K562 (cell line): Measurements from ENCODE around the gene PRRG1. TPM values are rescaled to one million over a fixed set of nuclear protein-coding genes. Genes with fewer than 3 reads are reported as not detected.

ENCODE experiments used
- ATAC-seq: fragments of 200-7000 bp; cut with Tn5 transposase; 3 replicates; pipeline ENCODE4 v1.9.1; 2020; ENCODE audit warnings: moderate library complexity
- BruUV-seq: library from RNA; stranded (reverse); fragments of 400-500 nt; replicated peaks from 2 replicates; lab custom pipeline; 2021; lab: Mats Ljungman, UMichigan
- CTCF ChIA-PET: fragments of 300-600 bp; formaldehyde crosslinking; extraction: SDS; loops from one replicate; lab custom pipeline; 2021; ENCODE audit warnings: low intra/inter-chr PET ratio; lab: Yijun Ruan, JAX
- POLR2A ChIA-PET: fragments of 300-600, 350-650 bp; sonication (Branson Sonifier 250); formaldehyde crosslinking; extraction: SDS; loops from one replicate; lab custom pipeline; 2021; ENCODE audit warnings: antibody characterized with exemption, inconsistent platforms; lab: Yijun Ruan, JAX
- DNase-seq, 4 experiments: peaks; one replicate each; pipeline versions ENCODE4 v3.0.0 to v3.0.0-alpha.2; 2011 to 2018; ENCODE audit warnings: low spot score in 3 of 4, mixed read lengths in 3 of 4; ENCODE audit errors: extremely low read depth in 1 of 4
- FAIRE-seq: peaks from 2 replicates; lab custom pipeline; 2011; peaks lifted over from hg19 to GRCh38; lab: Jason Lieb, UNC
- H2AFZ ChIP-seq: 2 replicates; pipeline ENCODE4 v1.6.0; 2011; ENCODE audit warnings: low read depth, low read length, control low read depth, inconsistent platforms
- H3K27ac ChIP-seq: fragments of 200-600 bp; 3 replicates; pipeline ENCODE4 v1.8.0; 2011; ENCODE audit warnings: low read depth, mild to moderate bottlenecking, control low read depth, inconsistent platforms, low read length, moderate library complexity, mixed read lengths; ENCODE audit errors: extremely low read depth
- H3K27me3 ChIP-seq, 2 experiments: fragments of 300-600 bp in 1 of 2; 2 replicates in 1 of 2; 3 replicates in 1 of 2; pipeline versions ENCODE4 v1.6.0 to v1.8.0; 2011; ENCODE audit warnings: inconsistent platforms in 2 of 2, low read length in 2 of 2, mild to moderate bottlenecking in 1 of 2, mixed read lengths in 1 of 2, moderate library complexity in 1 of 2; ENCODE audit not compliant: control insufficient read depth in 2 of 2, insufficient read depth in 2 of 2
- H3K36me3 ChIP-seq: fragments of 300-600 bp; 3 replicates; pipeline ENCODE4 v1.8.0; 2011; ENCODE audit warnings: mild to moderate bottlenecking, low read length, inconsistent platforms; ENCODE audit not compliant: control insufficient read depth, insufficient read depth
- H3K4me1 ChIP-seq, 2 experiments: fragments of 200-600 bp in 1 of 2; replicated peaks in 1 of 2; 2 replicates in 1 of 2; 3 replicates in 1 of 2; pipeline versions ENCODE4 v1.5.1 to v1.8.0; 2011; ENCODE audit warnings: inconsistent platforms in 2 of 2, low read length in 2 of 2, mild to moderate bottlenecking in 1 of 2, mixed read lengths in 1 of 2, moderate library complexity in 1 of 2; ENCODE audit not compliant: control insufficient read depth in 2 of 2, insufficient read depth in 2 of 2
- H3K4me2 ChIP-seq: 2 replicates; pipeline ENCODE4 v1.6.1; 2011; ENCODE audit warnings: low read length, control low read depth, inconsistent platforms, mixed read lengths; ENCODE audit not compliant: insufficient read depth
- H3K4me3 ChIP-seq: fragments of 200-600 bp; sonication (generic), shearing (Covaris generic); 2 replicates; pipeline ENCODE4 v1.5.1; 2016; ENCODE audit warnings: control low read depth, inconsistent platforms
- H3K79me2 ChIP-seq: fragments of 200-600 bp; 3 replicates; pipeline ENCODE4 v1.8.0; 2011; ENCODE audit warnings: low read length, inconsistent platforms; ENCODE audit not compliant: control insufficient read depth, insufficient read depth
- H3K9ac ChIP-seq, 2 experiments: 2 replicates each; pipeline versions ENCODE4 v1.6.0 to v1.6.1; 2011; ENCODE audit warnings: low read depth in 2 of 2, low read length in 2 of 2, control low read depth in 1 of 2, inconsistent platforms in 1 of 2, mild to moderate bottlenecking in 1 of 2, mixed read lengths in 1 of 2; ENCODE audit not compliant: insufficient read depth in 1 of 2
- H3K9me1 ChIP-seq: one replicate; pipeline ENCODE4 v1.6.0; 2011; ENCODE audit warnings: inconsistent platforms, mild to moderate bottlenecking, low read length, moderate library complexity; ENCODE audit not compliant: control insufficient read depth, insufficient read depth
- H3K9me3 ChIP-seq: replicated peaks from 2 replicates; pipeline ENCODE4 v1.5.1; 2011; ENCODE audit warnings: low read depth, low read length, inconsistent platforms; ENCODE audit not compliant: control insufficient read depth, insufficient read depth
- H4K20me1 ChIP-seq: replicated peaks from 2 replicates; pipeline ENCODE4 v1.6.1; 2011; ENCODE audit warnings: low read length, inconsistent platforms, mixed read lengths; ENCODE audit not compliant: control insufficient read depth, insufficient read depth
- CSDE1 ChIP-seq, 2 experiments: fragments of 450-650 bp; IDR thresholded peaks; 2 replicates each; pipeline ENCODE4 v1.6.1; 2016; ENCODE audit warnings: mild to moderate bottlenecking in 1 of 2
- FOXP1 ChIP-seq: sonication (generic); formaldehyde crosslinking; IDR thresholded peaks from 2 replicates; pipeline ENCODE4 v1.8.0; 2022; ENCODE audit warnings: mild to moderate bottlenecking, missing genetic modification reagents
- HCFC1 ChIP-seq: IDR thresholded peaks from 2 replicates; pipeline ENCODE4 v1.6.1; 2012; ENCODE audit warnings: low read depth, low read length, improper control_type of control experiment
- HDAC2 ChIP-seq: fragments of 450-650 bp; IDR thresholded peaks from 2 replicates; pipeline ENCODE4 v1.6.1; 2016; ENCODE audit warnings: mild to moderate bottlenecking
- NR2F6 ChIP-seq: fragments of 450-650 bp; formaldehyde crosslinking; IDR thresholded peaks from 2 replicates; pipeline ENCODE4 v1.4.0; 2020; ENCODE audit warnings: mild to moderate bottlenecking
- TAF9B ChIP-seq: fragments of 450-650 bp; IDR thresholded peaks from 2 replicates; pipeline ENCODE4 v1.6.1; 2018; ENCODE audit warnings: mild to moderate bottlenecking; ENCODE audit not compliant: partially characterized antibody
- U2AF2 ChIP-seq: fragments of 200-400 bp; formaldehyde crosslinking; optimal IDR thresholded peaks from 2 replicates; pipeline ENCODE3; 2017; ENCODE audit warnings: low read depth, mild to moderate bottlenecking, low read length
- ZNF384 ChIP-seq: IDR thresholded peaks from 2 replicates; pipeline ENCODE4 v1.6.1; 2012; ENCODE audit warnings: low read depth, low read length, improper control_type of control experiment
- ZNF780A ChIP-seq: fragments of 250-450 bp; sonication (Bioruptor Pico); IDR thresholded peaks from 2 replicates; pipeline ENCODE4 v1.5.0; 2021; ENCODE audit warnings: mild to moderate bottlenecking
- WGBS: fragments of 100-300 bp; shearing (Covaris generic); methylation state at CpG from one replicate; pipeline ENCODE4 v1.1.6; 2016; ENCODE audit warnings: low coverage, mixed read lengths; ENCODE audit not compliant: insufficient coverage; ENCODE audit errors: missing lambda C conversion rate; 5-methylcytosine and 5-hydroxymethylcytosine counted together
- in situ Hi-C: fragments of 300-500 bp; cut with MboI; formaldehyde crosslinking; loops from 4 replicates; pipeline ENCODE4 v1.15.0; 2018; ENCODE audit warnings: inconsistent platforms, mixed read lengths
- intact Hi-C: fragments of 100-400 bp; cut with micrococcal nuclease; formaldehyde crosslinking; loops from 2 replicates; pipeline ENCODE4 v1.14.2; 2022
- polyA plus RNA-seq, 8 experiments: library from polyadenylated mRNA; depleted of rRNA in 4 of 8; stranded (reverse) in 5 of 8; unstranded in 3 of 8; fragments of >200 nt; fragmentation: Nextera tagmentation in 2 of 8; fragmentation: Illumina TruSeq in 1 of 8; extraction: Ambion mirVana in 2 of 8; extraction: Trizol in 1 of 8; gene quantifications; 2 replicates each; pipeline versions ENCODE4 v1.2.1 to v1.2.3, GENCODE V29; 2011 to 2014; ENCODE audit warnings: inconsistent platforms in 1 of 8, missing spikeins in 1 of 8
- total RNA-seq, 7 experiments: library from RNA; depleted of rRNA in 6 of 7; stranded (reverse); fragments of >200 nt in 6 of 7; fragmentation: Illumina TruSeq in 2 of 7; extraction: Trizol in 2 of 7; gene quantifications; 2 replicates each; pipeline versions ENCODE4 v1.2.1 to v1.2.3, GENCODE V29; 2011 to 2021; ENCODE audit warnings: low replicate concordance in 1 of 7
- TF ChIP-seq, protein P1 (sequence below): sonication (generic); formaldehyde crosslinking; IDR thresholded peaks from 2 replicates; pipeline ENCODE4 v1.8.1; 2023; ENCODE audit warnings: missing genetic modification reagents, mild to moderate bottlenecking, borderline replicate concordance
- TF ChIP-seq, protein P2 (sequence below): sonication (generic); formaldehyde crosslinking; IDR thresholded peaks from 2 replicates; pipeline ENCODE4 v1.9.0; 2022; ENCODE audit warnings: mild to moderate bottlenecking, missing genetic modification reagents
- TF ChIP-seq, protein P3 (sequence below), 2 experiments: fragments of 250-450 bp in 1 of 2; fragments of 450-650 bp in 1 of 2; sonication (Bioruptor Pico) in 1 of 2; IDR thresholded peaks; 2 replicates each; pipeline versions ENCODE4 v1.6.1 to v1.8.0; 2016 to 2021; ENCODE audit warnings: mild to moderate bottlenecking in 2 of 2, moderate library complexity in 2 of 2, missing compliant biosample characterization in 1 of 2, missing genetic modification characterization in 1 of 2
- TF ChIP-seq, protein P4 (sequence below): fragments of 250-450 bp; sonication (Bioruptor Pico); IDR thresholded peaks from 2 replicates; pipeline ENCODE4 v1.5.0; 2021

PRRG1 gene
- total and polyA plus RNA-seq, 9 of the 15 experiments (the other 6 are each of a cell fraction or from before 2014, with no cell fraction given), result 1.7 to 11.8 (median 4.2) TPM

DNA sequence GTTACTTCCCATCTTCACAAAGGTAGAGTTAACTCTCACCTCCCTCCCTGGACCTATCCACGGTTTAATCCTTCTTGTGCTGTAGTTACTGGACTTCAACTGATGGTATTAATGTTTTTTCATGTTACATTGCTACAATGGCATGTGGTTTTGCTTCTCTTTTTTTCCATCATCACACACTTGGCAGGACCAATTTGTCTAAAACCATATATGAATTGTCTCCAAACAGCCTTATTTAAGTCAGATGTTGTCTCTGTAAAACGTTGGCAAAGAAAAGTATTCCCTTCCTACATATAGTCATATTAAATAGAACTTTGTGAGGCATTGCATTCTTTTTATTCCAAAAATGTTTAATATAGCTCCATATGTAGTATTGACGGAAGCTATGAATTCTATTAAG, 15.5 kb downstream of the PRRG1 start:
- Histone ChIP-seq H3K79me2 (peaks cover 25% of the 10 kb centered on the region), H2AFZ (no peak overlapping the region), H3K27ac (no peak overlapping the region), H3K9me3 (no peaks in the 10 kb centered on the region), H3K4me3 (no peak overlapping the region), H4K20me1 (no peaks in the 10 kb centered on the region), H3K4me2 (no peak overlapping the region), H3K4me1 (no peaks in the 10 kb centered on the region), H3K27me3 (no peaks in the 10 kb centered on the region), H3K9me1 (no peaks in the 10 kb centered on the region), H3K36me3 (no peaks in the 10 kb centered on the region), H3K9ac (no peak overlapping the region)
- intact Hi-C loops (no loop called here), in situ Hi-C loops (no loop called here)
- WGBS, result 38% methylated on average over 3 of the region's 3 CpGs
- FAIRE-seq, result no peak
- no peak for DNase-seq
- CTCF ChIA-PET, result no interaction called here
- TF ChIP-seq ZNF384, result no peak
- no peak for TF ChIP-seq FOXP1 (CRISPR knock-in tag)
- TF ChIP-seq, protein P1, sequence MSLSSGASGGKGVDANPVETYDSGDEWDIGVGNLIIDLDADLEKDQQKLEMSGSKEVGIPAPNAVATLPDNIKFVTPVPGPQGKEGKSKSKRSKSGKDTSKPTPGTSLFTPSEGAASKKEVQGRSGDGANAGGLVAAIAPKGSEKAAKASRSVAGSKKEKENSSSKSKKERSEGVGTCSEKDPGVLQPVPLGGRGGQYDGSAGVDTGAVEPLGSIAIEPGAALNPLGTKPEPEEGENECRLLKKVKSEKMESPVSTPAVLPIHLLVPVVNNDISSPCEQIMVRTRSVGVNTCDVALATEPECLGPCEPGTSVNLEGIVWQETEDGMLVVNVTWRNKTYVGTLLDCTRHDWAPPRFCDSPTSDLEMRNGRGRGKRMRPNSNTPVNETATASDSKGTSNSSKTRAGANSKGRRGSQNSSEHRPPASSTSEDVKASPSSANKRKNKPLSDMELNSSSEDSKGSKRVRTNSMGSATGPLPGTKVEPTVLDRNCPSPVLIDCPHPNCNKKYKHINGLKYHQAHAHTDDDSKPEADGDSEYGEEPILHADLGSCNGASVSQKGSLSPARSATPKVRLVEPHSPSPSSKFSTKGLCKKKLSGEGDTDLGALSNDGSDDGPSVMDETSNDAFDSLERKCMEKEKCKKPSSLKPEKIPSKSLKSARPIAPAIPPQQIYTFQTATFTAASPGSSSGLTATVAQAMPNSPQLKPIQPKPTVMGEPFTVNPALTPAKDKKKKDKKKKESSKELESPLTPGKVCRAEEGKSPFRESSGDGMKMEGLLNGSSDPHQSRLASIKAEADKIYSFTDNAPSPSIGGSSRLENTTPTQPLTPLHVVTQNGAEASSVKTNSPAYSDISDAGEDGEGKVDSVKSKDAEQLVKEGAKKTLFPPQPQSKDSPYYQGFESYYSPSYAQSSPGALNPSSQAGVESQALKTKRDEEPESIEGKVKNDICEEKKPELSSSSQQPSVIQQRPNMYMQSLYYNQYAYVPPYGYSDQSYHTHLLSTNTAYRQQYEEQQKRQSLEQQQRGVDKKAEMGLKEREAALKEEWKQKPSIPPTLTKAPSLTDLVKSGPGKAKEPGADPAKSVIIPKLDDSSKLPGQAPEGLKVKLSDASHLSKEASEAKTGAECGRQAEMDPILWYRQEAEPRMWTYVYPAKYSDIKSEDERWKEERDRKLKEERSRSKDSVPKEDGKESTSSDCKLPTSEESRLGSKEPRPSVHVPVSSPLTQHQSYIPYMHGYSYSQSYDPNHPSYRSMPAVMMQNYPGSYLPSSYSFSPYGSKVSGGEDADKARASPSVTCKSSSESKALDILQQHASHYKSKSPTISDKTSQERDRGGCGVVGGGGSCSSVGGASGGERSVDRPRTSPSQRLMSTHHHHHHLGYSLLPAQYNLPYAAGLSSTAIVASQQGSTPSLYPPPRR, result no peak
- no peak for TF ChIP-seq U2AF2
- TF ChIP-seq TAF9B, result no peak
- TF ChIP-seq HDAC2, result no peak
- no peak for TF ChIP-seq ZNF780A (CRISPR knock-in tag)
- no peak for TF ChIP-seq NR2F6 (CRISPR knock-in tag)
- no peak for TF ChIP-seq HCFC1
- TF ChIP-seq, protein P2, sequence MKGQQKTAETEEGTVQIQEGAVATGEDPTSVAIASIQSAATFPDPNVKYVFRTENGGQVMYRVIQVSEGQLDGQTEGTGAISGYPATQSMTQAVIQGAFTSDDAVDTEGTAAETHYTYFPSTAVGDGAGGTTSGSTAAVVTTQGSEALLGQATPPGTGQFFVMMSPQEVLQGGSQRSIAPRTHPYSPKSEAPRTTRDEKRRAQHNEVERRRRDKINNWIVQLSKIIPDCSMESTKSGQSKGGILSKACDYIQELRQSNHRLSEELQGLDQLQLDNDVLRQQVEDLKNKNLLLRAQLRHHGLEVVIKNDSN (CRISPR knock-in tag), result no peak
- TF ChIP-seq, protein P3, sequence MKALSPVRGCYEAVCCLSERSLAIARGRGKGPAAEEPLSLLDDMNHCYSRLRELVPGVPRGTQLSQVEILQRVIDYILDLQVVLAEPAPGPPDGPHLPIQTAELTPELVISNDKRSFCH (CRISPR knock-in tag; IDR thresholded peaks at IDR 0.05), result no peak
- TF ChIP-seq, protein P3 (tag; IDR thresholded peaks at IDR 0.05), result no peak
- TF ChIP-seq CSDE1 (IDR thresholded peaks at IDR 0.05), result no peak
- TF ChIP-seq, protein P4, sequence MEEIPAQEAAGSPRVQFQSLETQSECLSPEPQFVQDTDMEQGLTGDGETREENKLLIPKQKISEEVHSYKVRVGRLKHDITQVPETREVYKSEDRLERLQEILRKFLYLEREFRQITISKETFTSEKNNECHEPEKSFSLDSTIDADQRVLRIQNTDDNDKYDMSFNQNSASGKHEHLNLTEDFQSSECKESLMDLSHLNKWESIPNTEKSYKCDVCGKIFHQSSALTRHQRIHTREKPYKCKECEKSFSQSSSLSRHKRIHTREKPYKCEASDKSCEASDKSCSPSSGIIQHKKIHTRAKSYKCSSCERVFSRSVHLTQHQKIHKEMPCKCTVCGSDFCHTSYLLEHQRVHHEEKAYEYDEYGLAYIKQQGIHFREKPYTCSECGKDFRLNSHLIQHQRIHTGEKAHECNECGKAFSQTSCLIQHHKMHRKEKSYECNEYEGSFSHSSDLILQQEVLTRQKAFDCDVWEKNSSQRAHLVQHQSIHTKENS (CRISPR knock-in tag), result no peak
- no peak for ATAC-seq
- no TSS peak for BruUV-seq
- POLR2A ChIA-PET, result interaction anchor here (0.9 kb wide), 1 partner anchor 20 kb away, joined by 3 read pairs; no protein-coding TSS in a partner anchor
